Right ventricle myocardium superior (tissue), 1 donor: ENCODE measurements around the gene TEP1. TPM values are rescaled to one million over a fixed set of nuclear protein-coding genes. Genes with fewer than 3 reads are reported as not detected.

Source experiments
- ATAC-seq: fragments of 200-7000 bp; cut with Tn5 transposase; one replicate; pipeline ENCODE4 v1.9.1; 2020; ENCODE audit warnings: mild to moderate bottlenecking; ENCODE audit not compliant: poor library complexity
- DNase-seq: peaks from one replicate; pipeline ENCODE4 v3.0.0-alpha.2; 2020
- intact Hi-C: fragments of 100-400 bp; cut with DNase I; formaldehyde crosslinking; loops from one replicate; pipeline ENCODE4 v1.11.2; 2022
- total RNA-seq: library from RNA; stranded (reverse); fragmentation: NEBNext Ultra II Directional; extraction: Animal tissue kit (Norgen Biotek cat#: 25700); gene quantifications from one replicate; pipeline ENCODE4 v1.2.1, GENCODE V29; 2021
- donor health status: DM: no; HTN: yes; CAD: no; lungs with severe emphysema.

TEP1 gene
- total RNA-seq, 1 donor from 2014 or later = 9.3 TPM

DNA sequence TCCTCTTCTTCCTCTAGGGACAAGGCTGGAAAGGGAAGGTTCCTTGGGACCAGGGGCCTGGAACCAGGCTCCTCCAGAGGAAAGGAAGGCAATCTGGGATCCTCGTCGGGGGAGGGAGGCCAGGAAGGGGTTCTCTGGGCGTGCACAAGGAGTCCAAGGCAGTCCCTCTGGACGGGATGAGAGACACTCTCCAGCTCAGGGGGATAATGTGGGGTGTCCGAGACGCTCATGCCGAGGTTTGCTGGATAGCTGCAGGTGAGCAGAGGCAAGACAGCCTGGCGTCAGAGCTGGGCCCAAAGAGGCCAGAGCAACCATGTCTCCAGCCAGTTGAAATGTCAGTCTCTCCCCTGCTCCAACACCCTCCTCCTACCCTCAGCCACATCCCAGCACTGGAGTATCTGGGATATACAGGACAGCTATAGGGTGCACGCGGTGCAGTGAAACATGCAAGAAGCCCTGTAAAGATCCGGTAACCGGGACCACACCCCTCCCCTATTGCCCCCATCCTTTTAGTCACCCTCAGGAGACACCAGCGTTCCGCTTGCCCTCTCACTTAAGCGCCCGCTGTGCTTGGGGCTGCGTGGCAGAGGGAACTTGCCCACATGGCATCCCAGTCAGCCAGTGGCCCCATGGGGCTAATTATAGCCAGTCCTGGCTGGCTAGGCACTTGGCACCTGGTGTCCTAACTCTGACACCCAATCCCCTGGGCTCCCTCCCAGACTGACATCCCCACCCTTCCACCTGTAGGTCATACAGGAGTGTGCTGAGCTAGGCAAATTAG lies 22.5 kb upstream of the TEP1 start, which contains the start of gene KLHL33:
TSS of gene KLHL33 (minus strand) at position 585 of the 781 bp plus-strand sequence. CDS start at position 230, 355 bp downstream.
- no peak for DNase-seq
- intact Hi-C loops = no loop called here
- ATAC-seq = peak; percentile 13

DNA sequence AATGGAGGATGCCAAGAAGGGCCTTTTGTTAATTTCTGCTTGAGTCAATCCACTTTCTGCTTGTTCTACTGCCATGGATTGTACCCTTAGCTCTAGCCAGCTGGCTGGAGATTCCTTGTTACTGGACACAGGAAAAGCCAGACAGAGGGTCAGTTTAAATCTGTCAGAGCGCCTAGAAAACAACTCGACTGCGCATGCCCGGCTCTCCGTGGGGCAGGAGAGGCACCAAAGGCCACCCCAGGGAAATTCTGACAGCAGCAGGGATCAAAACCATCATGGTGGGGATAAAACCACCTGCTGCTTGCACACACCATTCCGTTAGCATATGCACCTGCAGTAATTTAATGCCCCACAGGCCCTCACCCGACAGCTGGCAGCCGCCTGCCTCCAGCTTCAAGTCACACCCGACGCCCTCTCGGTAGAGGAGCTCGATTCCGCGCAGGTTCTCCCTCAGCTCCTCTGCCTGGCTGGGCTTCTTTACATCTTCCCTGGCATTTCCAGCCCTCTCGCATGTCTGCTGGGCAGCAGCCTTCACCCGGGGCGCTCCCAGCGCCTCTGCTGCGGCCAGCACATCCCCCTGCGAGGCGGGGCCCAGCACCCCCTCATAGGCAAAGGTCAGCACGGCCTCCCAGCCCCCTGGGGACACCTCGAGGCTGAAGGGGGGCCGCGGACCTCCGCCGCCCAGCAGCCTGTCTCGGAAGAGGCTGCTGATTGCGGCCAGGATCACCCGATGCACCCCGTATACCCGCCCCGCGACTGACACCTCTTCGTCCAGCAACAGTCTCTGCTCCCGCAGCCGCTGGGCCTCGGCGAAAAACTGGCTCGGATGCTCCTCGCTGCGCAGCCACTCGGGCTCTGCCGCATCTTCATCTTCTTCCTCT lies 21.6 kb upstream of the TEP1 start:
- DNase-seq (peak; percentile 84), ATAC-seq (peak; percentile 84)
- intact Hi-C loops = no loop called here

DNA sequence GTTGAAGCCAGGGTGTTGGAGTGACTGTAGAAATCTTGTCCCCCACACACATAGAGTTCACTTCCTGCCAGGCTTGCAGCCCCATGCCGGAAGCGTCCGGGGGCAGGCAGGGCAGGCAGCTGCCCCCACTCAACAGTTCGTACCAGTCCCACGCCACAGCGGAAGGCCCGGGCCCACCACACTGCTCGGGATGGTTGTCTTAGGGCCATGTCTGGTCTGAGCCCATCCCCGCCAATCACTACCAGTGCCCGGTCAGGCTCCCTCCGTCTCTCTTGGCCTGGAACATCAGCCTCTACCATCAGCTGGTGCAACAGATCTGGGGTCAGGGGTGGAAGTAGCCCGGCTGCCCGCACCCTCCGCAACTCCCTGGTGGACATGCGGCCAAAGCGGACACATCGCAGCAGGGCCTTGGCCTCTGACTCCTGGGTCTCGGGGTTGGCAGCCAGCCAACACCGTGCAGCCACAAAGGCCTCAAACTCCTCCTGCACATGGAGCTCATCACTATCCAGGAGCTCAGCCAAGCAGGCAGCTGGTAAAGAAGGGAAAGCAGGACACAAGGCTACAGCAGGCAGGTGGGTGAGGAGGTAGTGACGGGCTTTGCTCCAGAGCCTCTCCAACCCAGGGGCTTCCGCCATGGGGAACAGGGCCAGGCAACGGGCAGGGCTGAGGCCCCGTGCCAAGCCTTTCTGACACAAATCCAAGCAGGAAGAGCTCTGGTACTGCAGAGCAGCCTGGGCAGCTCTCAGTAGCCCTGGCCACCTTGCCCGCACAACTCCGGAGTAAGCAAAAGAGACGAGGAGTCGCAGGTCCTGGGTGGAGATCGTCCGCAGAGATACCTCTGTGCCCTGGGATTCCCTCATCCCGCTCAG lies 16.7 kb upstream of the TEP1 start:
- intact Hi-C loops = no loop called here
- DNase-seq = peak; percentile 61
- peak; percentile 48 for ATAC-seq

DNA sequence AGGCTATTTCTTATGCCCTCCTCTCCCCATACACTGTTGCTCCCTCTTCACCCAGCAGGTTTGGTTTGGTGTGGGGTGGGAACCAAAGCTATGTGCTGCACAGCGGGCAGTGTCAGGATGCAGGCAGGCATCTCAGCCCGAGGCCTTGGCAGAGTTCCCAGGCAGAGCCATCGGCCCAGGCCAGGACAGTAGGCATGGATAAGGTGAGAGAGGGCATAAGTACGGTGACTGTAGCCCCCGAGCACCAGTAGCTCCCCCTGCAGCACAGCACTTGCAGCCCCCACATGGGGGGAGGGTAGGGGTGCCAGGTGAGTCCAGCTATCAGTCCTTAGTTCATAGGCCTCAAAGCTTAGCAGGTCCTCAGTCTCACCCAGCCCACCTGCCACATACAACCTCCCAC lies 15.5 kb upstream of the TEP1 start:
- no peak for DNase-seq
- no peak for ATAC-seq
- intact Hi-C loops = no loop called here

DNA sequence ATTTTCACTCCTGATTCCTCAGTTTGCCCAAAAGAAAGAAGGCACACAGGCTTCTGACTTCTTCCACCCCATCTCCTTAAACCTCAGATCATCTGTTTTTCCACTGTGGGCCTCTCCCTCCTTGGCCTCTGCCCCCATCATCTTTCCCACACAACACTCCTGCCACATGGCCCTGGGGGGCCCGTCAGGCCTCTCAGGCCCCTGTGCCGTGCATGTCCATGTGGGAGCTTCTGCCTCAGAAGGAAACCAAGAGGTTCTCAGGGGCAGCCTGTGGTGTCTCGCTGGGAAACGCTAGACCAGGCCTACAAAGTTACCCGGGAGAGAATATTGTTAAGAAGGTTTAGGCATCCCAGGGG lies 14.7 kb upstream of the TEP1 start:
- no peak for ATAC-seq
- intact Hi-C loops = no loop called here

DNA sequence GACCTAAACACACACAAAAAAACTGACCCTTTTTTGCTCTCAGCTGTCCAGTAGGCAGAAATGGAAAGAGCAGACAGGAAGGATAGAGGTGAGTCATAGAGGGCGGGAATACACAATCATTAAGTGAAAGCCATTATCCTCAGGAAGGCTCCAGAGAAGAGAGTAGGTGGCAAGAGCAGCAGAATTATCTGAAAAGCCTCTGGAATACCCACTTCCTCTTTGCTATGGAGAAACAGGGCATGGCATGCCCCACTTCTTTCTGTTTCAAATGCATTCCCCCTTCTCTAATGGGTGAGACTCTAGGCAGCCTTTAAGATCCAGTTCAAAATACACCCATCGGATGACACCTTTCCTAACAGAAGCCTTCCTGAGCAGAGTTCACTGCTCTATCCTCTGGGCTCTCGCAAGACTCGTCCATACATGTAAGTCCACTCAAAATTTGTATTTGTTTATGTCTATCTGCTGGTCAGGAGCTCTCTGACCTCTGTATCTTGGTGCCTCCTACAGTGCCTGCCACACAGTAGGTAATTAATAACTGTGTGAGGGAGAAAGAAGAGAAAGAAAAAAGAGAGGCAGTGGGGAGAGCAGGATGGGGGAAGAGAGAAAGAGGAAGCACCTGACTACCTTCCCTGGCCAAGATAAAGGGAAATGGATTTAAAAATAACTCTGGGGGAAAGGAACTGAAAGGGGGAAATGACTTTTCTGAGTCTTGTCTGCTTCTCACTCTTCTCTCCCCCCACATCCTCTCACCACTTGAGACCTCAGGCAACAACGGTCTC lies 14.1 kb upstream of the TEP1 start:
- ATAC-seq (peak; percentile 52), DNase-seq (no peak)
- intact Hi-C loops = no loop called here

More for the DNA sequence above, 14.7 kb upstream of the TEP1 start:
- no peak for DNase-seq

DNA sequence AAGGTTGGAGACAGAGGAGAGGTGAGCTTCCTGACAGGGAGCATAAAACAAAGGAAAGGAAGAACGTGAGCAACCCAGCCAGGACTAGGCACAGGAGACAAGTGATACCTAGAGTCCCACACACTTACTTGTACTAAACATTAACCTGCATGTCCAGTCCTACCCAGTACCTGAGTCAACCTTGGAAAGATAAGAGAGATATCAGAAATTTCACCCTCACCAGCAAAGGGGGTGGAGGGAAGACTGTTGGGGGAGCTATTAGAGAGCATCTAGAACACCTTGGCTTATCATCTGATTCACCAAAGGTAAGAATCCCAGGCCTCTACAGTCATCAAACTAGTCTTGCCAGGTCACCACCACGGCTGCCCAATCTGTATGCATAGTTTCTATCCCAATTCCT lies 11.6 kb upstream of the TEP1 start:
- DNase-seq (no peak), ATAC-seq (no peak)
- intact Hi-C loops = no loop called here

DNA sequence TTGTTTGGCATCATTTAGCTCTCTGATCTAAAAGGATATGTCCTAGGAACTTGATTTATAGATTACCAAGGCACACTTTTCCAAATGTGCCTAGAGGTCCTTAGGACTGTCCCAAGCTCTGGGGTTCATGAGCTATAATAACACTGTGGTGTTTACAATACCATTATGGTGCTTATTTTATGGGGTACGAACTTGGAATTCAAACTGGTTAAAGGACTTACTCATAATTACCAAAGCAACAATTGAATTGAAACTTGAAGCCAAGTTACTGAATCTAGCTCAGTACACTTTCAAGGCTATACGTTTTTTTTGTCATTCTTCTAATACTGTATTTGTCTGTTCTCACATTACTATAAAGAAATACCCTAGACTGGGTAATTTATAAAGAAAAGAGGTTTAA lies 9.6 kb upstream of the TEP1 start:
- no peak for ATAC-seq
- intact Hi-C loops = no loop called here
- DNase-seq = no peak

DNA sequence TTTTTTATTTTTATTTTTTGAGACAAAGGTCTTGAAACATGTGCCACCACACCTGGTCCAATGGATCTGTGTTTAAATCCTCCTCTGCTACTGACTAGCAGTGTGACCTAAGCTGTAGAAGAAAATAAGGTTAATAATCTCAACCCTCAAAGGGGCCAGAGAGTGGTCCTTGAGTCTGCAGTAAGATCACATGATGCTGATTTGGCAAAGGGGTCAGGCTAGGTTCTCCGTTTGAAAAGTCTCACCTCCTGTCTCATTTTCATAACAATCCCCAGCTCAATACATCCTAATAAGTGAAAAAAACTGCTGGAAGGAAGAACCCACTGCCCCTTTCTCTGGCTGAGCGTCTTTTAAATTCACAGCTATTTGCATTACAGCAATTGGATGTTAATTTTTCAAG lies 8.0 kb upstream of the TEP1 start:
- DNase-seq (no peak), ATAC-seq (no peak)
- intact Hi-C loops = no loop called here

DNA sequence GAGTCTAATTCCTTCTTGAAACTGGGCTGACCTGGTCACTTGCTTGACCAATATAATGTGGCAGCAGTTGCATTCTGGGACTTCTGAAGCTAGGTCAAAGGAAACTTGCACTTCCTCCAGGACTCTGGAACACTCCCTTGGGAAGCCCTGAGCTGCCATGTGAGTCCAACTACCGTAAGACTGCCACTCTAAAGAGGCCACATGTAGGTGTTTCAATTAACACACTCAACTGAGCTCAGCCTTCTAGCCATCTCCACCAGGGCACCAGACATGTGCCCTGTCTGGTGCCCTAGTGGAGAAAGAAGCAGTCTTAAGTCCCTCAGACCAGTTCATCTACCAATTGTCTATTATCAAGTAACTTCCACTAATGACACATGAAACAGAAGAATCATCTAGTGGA lies 6.1 kb upstream of the TEP1 start:
- intact Hi-C loops = loop anchor here (5.0 kb wide), 1 partner anchor 38 kb away; the partner anchor contains the start of gene APEX1
- no peak for ATAC-seq

DNA sequence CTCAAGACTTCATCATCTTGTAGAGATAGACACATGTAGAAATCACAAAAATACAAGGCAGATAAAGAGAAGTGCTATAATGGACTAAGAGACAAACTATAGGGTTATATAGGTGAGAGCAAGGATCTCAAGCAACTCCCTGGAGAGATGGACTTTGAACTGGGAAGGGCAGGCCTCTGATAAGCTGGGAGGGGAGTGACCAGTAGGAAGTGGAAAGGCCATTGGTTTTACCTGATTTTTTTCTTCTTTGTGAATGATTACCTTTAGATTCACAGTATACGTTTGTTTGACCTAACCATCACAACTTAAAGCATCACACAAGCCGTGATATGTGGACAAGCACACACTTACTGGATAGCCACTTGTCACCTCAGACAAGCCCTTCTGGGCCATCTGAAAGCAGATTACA lies 5.2 kb upstream of the TEP1 start:
- intact Hi-C loops = loop anchor here (5.0 kb wide), 1 partner anchor 39 kb away; the partner anchor contains the start of gene APEX1

More for the DNA sequence above, 6.1 kb upstream of the TEP1 start:
- DNase-seq = no peak

DNA sequence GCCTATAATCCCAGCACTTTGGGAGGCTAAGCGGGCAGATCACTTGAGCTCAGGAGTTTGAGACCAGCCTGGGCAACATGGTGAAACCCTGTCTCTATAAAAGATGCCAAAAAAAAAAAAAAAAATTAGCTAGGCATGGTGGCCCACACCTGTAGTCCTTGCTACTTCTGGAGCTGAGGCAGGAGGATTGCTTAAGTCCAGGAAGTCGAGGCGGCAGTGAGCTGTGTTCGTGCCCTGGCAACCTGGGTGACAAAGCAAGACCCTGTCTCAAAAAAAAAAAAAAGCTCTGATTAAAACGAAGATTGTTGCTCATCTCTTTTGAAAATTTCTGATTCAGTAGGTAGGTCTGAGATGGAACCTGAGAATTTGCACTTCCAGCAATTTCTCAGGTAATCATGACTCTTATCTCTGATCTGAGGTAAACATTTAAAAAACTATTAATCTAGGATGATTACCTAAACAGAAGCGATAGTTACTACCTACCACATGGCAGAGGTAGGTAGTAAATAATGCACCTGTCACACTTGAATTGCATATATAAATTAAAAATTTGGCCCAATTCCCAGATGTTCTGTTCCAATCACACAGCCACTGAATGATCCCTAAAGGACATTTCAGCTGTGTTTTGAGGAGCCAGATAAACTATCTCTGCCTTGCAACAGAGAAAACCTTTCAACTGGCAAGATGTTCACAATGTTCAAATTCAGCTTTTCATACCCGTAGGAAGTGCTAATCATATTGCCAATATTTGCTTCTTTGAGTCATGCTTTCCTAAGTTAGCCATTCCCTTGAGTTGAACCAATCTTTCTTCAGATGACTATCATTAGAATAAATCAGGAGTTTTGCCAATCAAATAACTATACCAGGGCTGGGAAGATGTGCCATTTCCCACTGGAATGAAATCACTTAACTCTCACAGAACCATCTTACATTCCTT lies 4.2 kb upstream of the TEP1 start:
- no peak for DNase-seq
- intact Hi-C loops = loop anchor here (5.0 kb wide), 1 partner anchor 40 kb away; the partner anchor contains the start of gene APEX1
- ATAC-seq = no peak

More for the DNA sequence above, 5.2 kb upstream of the TEP1 start:
- no peak for DNase-seq
- ATAC-seq = no peak

DNA sequence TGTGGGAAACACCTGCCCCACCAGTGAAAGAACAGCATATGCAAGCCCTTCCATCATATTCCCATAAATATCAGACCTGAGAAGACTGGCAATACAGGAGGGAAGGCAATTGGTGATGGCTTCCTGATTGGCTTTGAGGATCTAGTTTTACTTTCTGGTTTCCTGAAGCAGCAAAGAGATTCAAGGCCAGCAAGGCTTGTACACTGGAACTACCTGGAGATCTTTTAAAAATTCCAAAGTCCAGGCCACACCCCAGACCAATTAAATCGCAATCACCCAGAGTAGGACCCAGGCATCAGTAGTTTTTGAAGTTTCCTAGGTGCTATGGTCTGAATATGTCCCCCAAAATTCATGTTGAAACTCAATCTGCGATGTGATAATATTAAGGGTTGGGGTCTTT lies 2.9 kb upstream of the TEP1 start:
- ATAC-seq (no peak), DNase-seq (no peak)
- intact Hi-C loops = loop anchor here (5.0 kb wide), 1 partner anchor 41 kb away; the partner anchor contains the start of gene APEX1

DNA sequence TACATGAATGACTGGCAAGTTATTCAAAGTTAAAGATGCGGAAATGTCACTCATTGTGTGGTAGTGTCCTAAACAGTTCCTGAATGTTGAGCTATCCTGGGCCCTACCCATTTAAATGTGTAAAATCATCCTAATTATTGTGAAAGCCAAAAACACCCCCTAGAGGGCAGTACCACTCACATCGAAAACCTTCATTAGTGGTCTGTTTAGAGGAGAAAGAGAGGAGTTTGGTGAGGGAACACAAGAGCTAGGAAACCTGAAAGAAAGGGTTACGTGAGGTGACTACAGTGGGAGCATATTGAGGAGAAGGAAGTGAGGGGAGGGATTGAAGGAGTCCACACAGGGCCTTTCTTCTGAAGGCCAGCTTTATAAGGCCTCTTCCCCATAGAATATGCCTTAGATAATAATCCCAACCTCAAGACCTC lies 2.5 kb upstream of the TEP1 start:
- intact Hi-C loops = loop anchor here (5.0 kb wide), 1 partner anchor 42 kb away; the partner anchor contains the start of gene APEX1
- ATAC-seq (no peak), DNase-seq (no peak)

DNA sequence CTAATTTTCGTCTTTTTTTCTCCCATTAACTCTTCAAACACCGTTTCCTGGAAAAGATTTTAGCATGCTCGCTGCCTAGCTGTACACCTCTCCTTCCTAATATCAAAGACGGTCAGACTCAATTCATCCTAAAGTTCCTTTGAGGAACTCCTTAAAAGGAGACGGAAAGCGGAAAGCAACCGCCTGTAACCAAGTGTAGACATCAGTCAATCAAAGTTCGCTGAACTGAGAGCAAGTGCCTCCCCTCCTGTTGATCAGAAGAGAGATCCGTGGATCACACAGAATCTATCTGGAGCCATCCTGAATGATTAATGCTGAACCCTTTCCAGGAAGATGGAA lies 412 bp upstream of the TEP1 start:
- intact Hi-C loops = loop anchor here (5.0 kb wide), 2 partner anchors 71 to 199 kb away; partner anchors contain the start of gene PARP2
- ATAC-seq (peak; percentile 25), DNase-seq (no peak)

DNA sequence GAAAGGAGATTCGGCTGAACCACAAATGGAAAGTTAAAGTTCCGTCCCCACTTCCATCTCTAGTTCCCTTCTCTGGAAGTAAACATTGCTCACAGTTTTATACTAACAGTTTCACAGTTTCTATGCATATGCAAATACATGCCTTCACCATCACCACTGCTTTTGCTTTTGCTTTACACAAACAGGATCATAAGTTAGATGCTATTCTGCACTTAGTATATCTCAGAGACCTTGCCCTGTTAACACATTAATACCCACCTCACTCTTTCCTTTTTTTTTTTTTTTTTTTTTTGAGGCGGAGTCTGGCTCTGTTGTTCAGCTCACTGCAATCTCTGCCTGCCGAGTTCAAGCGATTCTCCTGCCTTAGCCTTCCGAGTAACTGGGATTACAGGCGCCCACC lies 890 bp downstream of the TEP1 start:
- intact Hi-C loops = loop anchor here (5.0 kb wide), 2 partner anchors 70 to 200 kb away; partner anchors contain the start of gene PARP2
- ATAC-seq (peak; percentile 8), DNase-seq (no peak)

DNA sequence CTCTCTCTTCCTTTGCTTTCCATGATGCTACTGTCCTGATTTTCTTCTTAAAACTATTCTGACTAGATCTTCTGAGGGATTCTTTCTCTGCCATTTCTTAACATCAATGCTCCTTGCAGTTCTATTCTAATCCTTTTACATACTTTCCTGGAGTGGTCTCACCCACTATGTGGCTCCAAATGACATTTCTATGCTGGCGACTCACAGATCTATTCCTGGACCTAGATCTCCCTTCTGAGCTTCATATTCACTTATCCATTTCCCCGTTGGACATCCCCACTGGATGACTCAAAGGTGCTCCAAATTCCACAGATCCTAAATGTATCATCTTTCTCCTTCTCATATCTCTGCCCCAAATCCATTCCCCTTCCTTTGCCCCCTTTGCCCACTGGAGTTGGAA lies 4.1 kb downstream of the TEP1 start:
- DNase-seq (no peak), ATAC-seq (no peak)
- intact Hi-C loops = no loop called here
